ENCODE measurements around the gene CEP85L.

CEP85L gene

GRCh38 chr6:118621799-118622470, 29.5 kb downstream of the CEP85L start:
- FAIRE-seq = no peak
- TF ChIP-seq POLR2A (IDR thresholded peaks at IDR 0.05; ENCODE audit: low read depth, low read length) = no peak
- no peak for DNase-seq (ENCODE audit: insufficient read length, low spot score)

- TF ChIP-seq POLR2A (IDR thresholded peaks at IDR 0.05; ENCODE audit: low read depth, low read length) = no peak
- FAIRE-seq (no peak), DNase-seq (ENCODE audit: insufficient read length, low spot score) (no peak)
Observed at GRCh38 chr6:118620202-118620601, 31.2 kb downstream of the CEP85L start.

GRCh38 chr6:118618676-118619377, 32.6 kb downstream of the CEP85L start:
- no peak for TF ChIP-seq POLR2A (IDR thresholded peaks at IDR 0.05; ENCODE audit: low read depth, low read length)
- DNase-seq (ENCODE audit: insufficient read length, low spot score) (no peak), FAIRE-seq (no peak)

- no peak for DNase-seq (ENCODE audit: insufficient read length, low spot score)
- FAIRE-seq = no peak
- TF ChIP-seq POLR2A (IDR thresholded peaks at IDR 0.05; ENCODE audit: low read depth, low read length) = no peak
Observed at GRCh38 chr6:118617417-118617816, 34.0 kb downstream of the CEP85L start.

- TF ChIP-seq POLR2A (IDR thresholded peaks at IDR 0.05; ENCODE audit: low read depth, low read length) = no peak
- FAIRE-seq = no peak
- no peak for DNase-seq (ENCODE audit: insufficient read length, low spot score)
Observed at GRCh38 chr6:118611334-118611733, 40.1 kb downstream of the CEP85L start.

GRCh38 chr6:118606858-118607257, 44.5 kb downstream of the CEP85L start:
- no peak for TF ChIP-seq POLR2A (IDR thresholded peaks at IDR 0.05; ENCODE audit: low read depth, low read length)

GRCh38 chr6:118606268-118606667, 45.1 kb downstream of the CEP85L start:
- TF ChIP-seq POLR2A (IDR thresholded peaks at IDR 0.05; ENCODE audit: low read depth, low read length) = no peak
- no peak for FAIRE-seq
- no peak for DNase-seq (ENCODE audit: insufficient read length, low spot score)

More at GRCh38 chr6:118606858-118607257, 44.5 kb downstream of the CEP85L start:
- DNase-seq (ENCODE audit: insufficient read length, low spot score) (no peak), FAIRE-seq (no peak)

GRCh38 chr6:118603372-118603771, 48.0 kb downstream of the CEP85L start:
- TF ChIP-seq POLR2A (IDR thresholded peaks at IDR 0.05; ENCODE audit: low read depth, low read length) = no peak
- FAIRE-seq = no peak
- DNase-seq (ENCODE audit: insufficient read length, low spot score) = no peak

- no peak for DNase-seq (ENCODE audit: insufficient read length, low spot score)
- no peak for TF ChIP-seq POLR2A (IDR thresholded peaks at IDR 0.05; ENCODE audit: low read depth, low read length)
- no peak for FAIRE-seq
Observed at GRCh38 chr6:118602300-118602699, 49.1 kb downstream of the CEP85L start.

GRCh38 chr6:118598324-118598723, 53.1 kb downstream of the CEP85L start:
- no peak for TF ChIP-seq POLR2A (IDR thresholded peaks at IDR 0.05; ENCODE audit: low read depth, low read length)
- DNase-seq (ENCODE audit: insufficient read length, low spot score) = no peak
- FAIRE-seq = no peak

GRCh38 chr6:118597636-118598035, 53.8 kb downstream of the CEP85L start:
- TF ChIP-seq POLR2A (IDR thresholded peaks at IDR 0.05; ENCODE audit: low read depth, low read length) = no peak
- FAIRE-seq (no peak), DNase-seq (ENCODE audit: insufficient read length, low spot score) (no peak)

- TF ChIP-seq POLR2A (IDR thresholded peaks at IDR 0.05; ENCODE audit: low read depth, low read length) = no peak
- no peak for FAIRE-seq
- DNase-seq (ENCODE audit: insufficient read length, low spot score) = no peak
Observed at GRCh38 chr6:118596774-118597320, 54.5 kb downstream of the CEP85L start.

- no peak for TF ChIP-seq POLR2A (IDR thresholded peaks at IDR 0.05; ENCODE audit: low read depth, low read length)
- no peak for DNase-seq (ENCODE audit: insufficient read length, low spot score)
- no peak for FAIRE-seq
Observed at GRCh38 chr6:118594877-118595276, 56.5 kb downstream of the CEP85L start.

GRCh38 chr6:118591897-118592296, 59.5 kb downstream of the CEP85L start:
- FAIRE-seq (no peak), DNase-seq (ENCODE audit: insufficient read length, low spot score) (no peak)
- TF ChIP-seq POLR2A (IDR thresholded peaks at IDR 0.05; ENCODE audit: low read depth, low read length) = no peak

Measured in H54 (cell line).